ENCODE results near the gene LMF1. TPM values are rescaled to one million over a fixed set of nuclear protein-coding genes. Genes with fewer than 3 reads are reported as not detected.

LMF1 gene
- total and polyA plus RNA-seq, 2 of the 4 experiments (the other 2 are of a cell fraction): 7.7 to 13.1 TPM

GRCh38 chr16:923184-923583 is 47.6 kb downstream of the LMF1 start:
- ChIA-PET POLR2A (ENCODE audit: unreplicated experiment) (no interaction called here), CTCF (no interaction called here)
- no peak overlapping the region for H3K4ac ChIP-seq (ENCODE audit: low read depth, low read length)
- no peak overlapping the region for H3K23ac ChIP-seq (ENCODE audit: low read depth, low read length)
- H3K79me1 ChIP-seq (ENCODE audit: low read depth in 1 of 2, low read length in 2 of 2): 0 out of 4 replicates have a peak, but pooled peaks cover 0 to 3% of the 10 kb centered on the region in 2 experiments
- H3K9ac ChIP-seq (ENCODE audit: low read depth, low read length): no peak overlapping the region
- no peak overlapping the region for H3K56ac ChIP-seq (ENCODE audit: extremely low read depth, insufficient read depth, low read length)
- peaks cover 4% of the 10 kb centered on the region; the same call in 1 of the 2 replicates for H3K36me3 ChIP-seq (ENCODE audit: control insufficient read depth, insufficient read depth, low read length)
- H3K4me3 ChIP-seq (ENCODE audit: insufficient read depth, low read depth, low read length): no peak overlapping the region
- 100% methylated on average over 1 of the region's 9 CpGs; no CpG with 5 or more reads in 1 of the 2 experiments for WGBS, 2 experiments (ENCODE audit: extremely low coverage in 2 of 2, insufficient read length in 1 of 2)
- H4K5ac ChIP-seq (ENCODE audit: low read depth, low read length): no peak overlapping the region
- no peak overlapping the region for H2BK20ac ChIP-seq (ENCODE audit: low read depth, low read length)
- H2BK120ac ChIP-seq (ENCODE audit: low read depth, low read length): no peak overlapping the region
- peaks cover 15% of the 10 kb centered on the region for H3K4me1 ChIP-seq (ENCODE audit: control insufficient read depth, insufficient read depth, low read length)
- no TSS peak for BruUV-seq (replicated peaks)
- no peak overlapping the region for H3K14ac ChIP-seq (replicated peaks; ENCODE audit: low read depth, low read length)
- no peak overlapping the region for H2AK9ac ChIP-seq (replicated peaks; ENCODE audit: low read depth, low read length, poor library complexity)
- no peaks in the 10 kb centered on the region for H4K20me1 ChIP-seq (ENCODE audit: insufficient read depth, low read length)
- no peak overlapping the region for H4K8ac ChIP-seq (ENCODE audit: low read depth in 2 of 2, low read length in 2 of 2)
- no peak overlapping the region for H2AFZ ChIP-seq (replicated peaks; ENCODE audit: low read length, poor library complexity)
- no peak overlapping the region for H2BK5ac ChIP-seq (ENCODE audit: low read depth, low read length, poor library complexity, severe bottlenecking)
- H4K91ac ChIP-seq (ENCODE audit: insufficient read depth, low read depth, low read length): no peak overlapping the region
- no peak overlapping the region for H2BK15ac ChIP-seq (ENCODE audit: low read depth, low read length)
- peaks cover 10% of the 10 kb centered on the region; the same call in 1 of the 2 replicates for H3K9me1 ChIP-seq (ENCODE audit: insufficient read depth, low read length)
- H3K9me3 ChIP-seq (ENCODE audit: control insufficient read depth, insufficient read depth, low read length): peaks cover 6% of the 10 kb centered on the region
- in situ Hi-C loops (cut with MboI; ENCODE audit: low sequenced_read_pairs): no loop called here
- no peak overlapping the region for H3K27ac ChIP-seq (ENCODE audit: insufficient read depth, low read length)
- dilution Hi-C loops (cut with HindIII; ENCODE audit: low sequenced_read_pairs, unreplicated experiment): no loop called here
- intact Hi-C loops (cut with micrococcal nuclease): no loop called here
- ATAC-seq (ENCODE audit: low read depth) (no peak), DNase-seq (no peak)
- no peak overlapping the region for H3K18ac ChIP-seq (ENCODE audit: low read depth, low read length)
- TF ChIP-seq RAD21 (IDR thresholded peaks at IDR 0.05; ENCODE audit: low read length): no peak
- TF ChIP-seq CHD1 (IDR thresholded peaks at IDR 0.05; ENCODE audit: low read depth, low read length): no peak
- TF ChIP-seq ELK1 (IDR thresholded peaks at IDR 0.05; ENCODE audit: borderline replicate concordance, low read depth, low read length): no peak
- TF ChIP-seq BHLHE40 (IDR thresholded peaks at IDR 0.05; ENCODE audit: low read depth, low read length): no peak
- no peak for TF ChIP-seq MAZ (IDR thresholded peaks at IDR 0.05; ENCODE audit: borderline replicate concordance, low read depth, low read length)
- no peak for TF ChIP-seq NFE2L2 (IDR thresholded peaks at IDR 0.05; ENCODE audit: low read depth, low read length)
- no peak for TF ChIP-seq CEBPB (IDR thresholded peaks at IDR 0.05; ENCODE audit: low read depth, low read length)
- no peak for TF ChIP-seq FOS (IDR thresholded peaks at IDR 0.05; ENCODE audit: low read depth, low read length)
- TF ChIP-seq MAFK (IDR thresholded peaks at IDR 0.05; ENCODE audit: low read depth, low read length): no peak
- no peak for TF ChIP-seq RFX5 (IDR thresholded peaks at IDR 0.05; ENCODE audit: low read depth, low read length)
- TF ChIP-seq MXI1 (IDR thresholded peaks at IDR 0.05; ENCODE audit: borderline replicate concordance, low read depth, low read length): no peak
- TF ChIP-seq RCOR1 (IDR thresholded peaks at IDR 0.05; ENCODE audit: insufficient replicate concordance, low read length): no peak
- TF ChIP-seq SMC3 (IDR thresholded peaks at IDR 0.05; ENCODE audit: low read depth, low read length): no peak
- no peak for TF ChIP-seq POLR2A (IDR thresholded peaks at IDR 0.05; ENCODE audit: low read depth, low read length)
- no peak for TF ChIP-seq CTCF (conservative IDR thresholded peaks at IDR 0.05; ENCODE audit: low read depth, low read length)
- TF ChIP-seq USF2 (IDR thresholded peaks at IDR 0.05; ENCODE audit: low read depth, low read length): no peak
- H2AK5ac ChIP-seq (ENCODE audit: low read depth, low read length): no peak overlapping the region
- no peaks in the 10 kb centered on the region for H3K27me3 ChIP-seq (ENCODE audit: control insufficient read depth, insufficient read depth, low read length)
- H3K4me2 ChIP-seq (ENCODE audit: low read depth, low read length): no peak overlapping the region
